ENCODE measurements around the gene HHIPL1. TPM values are rescaled to one million over a fixed set of nuclear protein-coding genes. Genes with fewer than 3 reads are reported as not detected.

The HHIPL1 gene
- polyA plus RNA-seq, result 0.94 TPM
- long read RNA-seq, donor 1, full-length matches to known transcripts, result 1 of 1 reads
- long read RNA-seq, donor 1, partial matches to known transcripts, result 0 of 1 reads
- long read RNA-seq, donor 1, other reads (novel, unspliced or antisense), result 0 of 1 reads
- long read RNA-seq, donor 2, result 0 reads
- long read RNA-seq, donor 3, result 0 reads
- long read RNA-seq, donor 4, result 0 reads
- long read RNA-seq, donor 5, result 0 reads
- long read RNA-seq, donor 6, result 0 reads
- long read RNA-seq, donor 7, result 0 reads
- long read RNA-seq, donor 8, result 0 reads
- long read RNA-seq, donor 9, result 0 reads
- long read RNA-seq, donor 10, result 0 reads
- long read RNA-seq, donor 11, result 0 reads

DNA sequence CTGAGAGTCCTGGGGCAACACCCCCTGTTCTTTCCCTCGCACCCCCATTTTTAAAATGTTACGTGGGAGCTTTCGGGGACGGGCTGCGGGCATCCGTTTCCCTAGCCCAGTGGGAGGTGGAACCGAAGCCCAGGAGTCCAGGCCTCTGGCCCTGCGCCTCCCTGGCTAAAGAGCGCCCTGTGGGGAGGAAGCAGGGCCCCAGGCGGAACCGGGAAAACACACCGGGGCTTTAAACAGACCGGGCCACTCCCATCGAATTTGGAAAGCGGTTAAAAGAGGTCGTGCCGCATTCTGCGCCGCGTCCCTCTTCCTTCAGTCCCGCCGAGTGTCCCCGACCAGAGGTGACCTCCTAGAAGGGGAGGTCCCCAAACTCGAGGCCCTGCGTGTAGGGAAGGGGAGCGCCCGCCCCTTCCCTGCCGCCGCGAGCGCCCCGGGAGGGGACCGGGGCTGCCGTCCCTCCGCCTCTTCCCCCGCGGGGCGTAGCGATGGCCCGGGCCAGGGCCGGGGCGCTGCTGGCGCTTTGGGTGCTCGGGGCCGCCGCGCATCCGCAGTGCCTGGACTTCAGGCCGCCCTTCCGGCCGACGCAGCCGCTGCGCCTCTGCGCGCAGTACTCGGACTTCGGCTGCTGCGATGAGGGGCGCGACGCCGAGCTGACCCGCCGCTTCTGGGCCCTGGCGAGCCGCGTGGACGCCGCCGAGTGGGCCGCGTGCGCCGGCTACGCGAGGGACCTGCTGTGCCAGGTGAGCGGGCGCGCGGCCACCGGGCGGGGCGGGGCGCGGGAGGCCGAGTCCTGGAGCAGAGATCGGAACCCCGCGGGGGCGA is at the start of gene HHIPL1:
Gene HHIPL1 (plus strand): TSS at position 407 of the 822 bp plus-strand sequence. CDS start 79 bp downstream, at position 486.
- peaks cover 8% of the 10 kb centered on the region for H3K4me1 ChIP-seq (ENCODE audit: control insufficient read depth, insufficient read depth, low read length)
- H3K27me3 ChIP-seq (ENCODE audit: control insufficient read depth, insufficient read depth, low read length), result peaks cover 32% of the 10 kb centered on the region
- H3K27ac ChIP-seq (ENCODE audit: low read length), result no peak within 1 kb of the TSS
- peak in 1 of 2 donors; percentile 38 for DNase-seq
- H3K9me3 ChIP-seq (ENCODE audit: control insufficient read depth, low read depth, low read length), result no peaks in the 10 kb centered on the region
- H3K36me3 ChIP-seq (ENCODE audit: control insufficient read depth, insufficient read depth, low read length), result no peaks in the 10 kb centered on the region
- WGBS (ENCODE audit: insufficient coverage, low lambda C conversion rate), result no CpG with 5 or more reads among the region's 91 CpGs
- peak within 1 kb of the TSS; percentile 21 for H3K4me3 ChIP-seq (ENCODE audit: low read length)

DNA sequence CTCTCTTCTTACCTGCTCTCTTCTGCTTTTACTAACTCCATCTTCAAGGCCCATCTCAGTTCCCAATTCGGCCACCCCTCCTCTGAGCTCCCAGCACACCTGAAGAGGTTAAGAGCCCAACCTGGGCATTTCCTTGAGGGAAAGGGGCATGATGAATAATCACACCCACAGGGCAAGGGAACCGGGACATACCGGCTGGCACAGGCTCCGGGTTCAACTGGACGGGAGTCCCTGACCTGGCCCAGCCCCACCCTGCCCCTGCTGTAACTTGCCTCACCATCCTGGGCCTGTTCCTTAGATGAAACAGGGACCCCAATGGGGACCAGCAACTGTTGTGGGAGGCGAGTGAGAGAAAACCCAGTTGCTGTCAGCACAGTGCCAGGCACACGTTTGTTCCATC is 49.4 kb upstream of the HHIPL1 start:
- Histone ChIP-seq H3K4me1 (ENCODE audit: control insufficient read depth, insufficient read depth, low read length) (peaks cover 66% of the 10 kb centered on the region), H3K9me3 (ENCODE audit: control insufficient read depth, low read depth, low read length) (no peaks in the 10 kb centered on the region), H3K4me3 (ENCODE audit: low read length) (no peak overlapping the region), H3K27ac (ENCODE audit: low read length) (peak overlapping the region; percentile 89), H3K27me3 (ENCODE audit: control insufficient read depth, insufficient read depth, low read length) (no peaks in the 10 kb centered on the region), H3K36me3 (ENCODE audit: control insufficient read depth, insufficient read depth, low read length) (no peaks in the 10 kb centered on the region)
- WGBS (ENCODE audit: insufficient coverage, low lambda C conversion rate), result no CpG with 5 or more reads among the region's 7 CpGs
- no peak for DNase-seq

DNA sequence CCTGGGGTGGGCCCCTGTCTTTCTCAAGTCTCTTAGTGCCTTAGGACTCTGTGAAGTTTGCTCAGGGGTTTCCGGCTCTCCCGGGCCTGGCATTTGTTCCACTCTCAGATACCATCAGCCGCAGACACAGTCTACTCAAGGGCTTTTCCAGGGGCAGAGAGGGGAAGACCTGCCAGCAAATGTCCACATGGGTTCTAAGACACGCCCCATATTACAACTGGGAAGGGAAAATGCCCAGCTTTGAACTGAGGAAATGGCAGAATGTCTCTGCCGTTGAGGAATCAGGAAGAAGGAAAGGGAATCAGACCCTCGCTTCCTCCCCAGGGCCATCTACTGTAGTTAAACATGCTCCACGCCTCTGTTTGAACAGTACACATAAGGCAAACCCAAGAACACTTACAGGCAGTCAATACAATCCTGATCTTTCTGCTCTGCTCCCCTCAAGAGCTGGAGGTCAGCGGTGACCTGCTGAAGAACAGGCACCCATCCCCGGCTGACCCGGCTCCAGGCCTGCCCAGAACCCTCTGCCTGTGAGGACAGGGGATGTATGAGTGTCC is 48.8 kb upstream of the HHIPL1 start:
- no peaks in the 10 kb centered on the region for H3K9me3 ChIP-seq (ENCODE audit: control insufficient read depth, low read depth, low read length)
- peak in 1 of 2 donors; percentile 79 for DNase-seq
- no peaks in the 10 kb centered on the region for H3K36me3 ChIP-seq (ENCODE audit: control insufficient read depth, insufficient read depth, low read length)

DNA sequence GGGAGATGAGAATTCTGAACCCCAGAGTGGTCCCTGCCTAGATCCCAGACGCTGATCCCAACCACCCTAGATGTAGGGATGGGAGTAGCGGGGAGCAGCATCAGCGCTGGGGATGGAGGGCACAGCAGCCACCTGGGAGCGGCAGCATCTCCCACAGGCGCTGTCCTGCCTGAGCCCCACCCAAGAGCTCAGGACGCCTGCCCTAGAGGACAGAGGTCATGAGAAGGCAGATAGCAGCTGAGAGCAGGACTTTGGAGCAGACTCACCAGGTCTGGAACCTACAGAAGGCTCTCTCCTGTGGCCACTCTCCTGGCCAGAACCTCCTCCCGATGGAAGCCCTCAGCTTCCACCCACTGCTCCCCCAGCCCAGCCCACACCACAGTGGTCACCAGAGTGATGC is 48.2 kb upstream of the HHIPL1 start:
- Histone ChIP-seq H3K27ac (ENCODE audit: low read length) (peak overlapping the region; percentile 89), H3K27me3 (ENCODE audit: control insufficient read depth, insufficient read depth, low read length) (no peaks in the 10 kb centered on the region), H3K4me1 (ENCODE audit: control insufficient read depth, insufficient read depth, low read length) (peaks cover 76% of the 10 kb centered on the region), H3K36me3 (ENCODE audit: control insufficient read depth, insufficient read depth, low read length) (no peaks in the 10 kb centered on the region), H3K9me3 (ENCODE audit: control insufficient read depth, low read depth, low read length) (no peaks in the 10 kb centered on the region), H3K4me3 (ENCODE audit: low read length) (no peak overlapping the region)
- DNase-seq, result peak; percentile 79 to 86
- WGBS (ENCODE audit: insufficient coverage, low lambda C conversion rate), result no CpG with 5 or more reads among the region's 7 CpGs

More for the DNA sequence above, 48.8 kb upstream of the HHIPL1 start:
- no peak overlapping the region for H3K4me3 ChIP-seq (ENCODE audit: low read length)
- no peaks in the 10 kb centered on the region for H3K27me3 ChIP-seq (ENCODE audit: control insufficient read depth, insufficient read depth, low read length)
- H3K4me1 ChIP-seq (ENCODE audit: control insufficient read depth, insufficient read depth, low read length), result peaks cover 70% of the 10 kb centered on the region
- no CpG with 5 or more reads among the region's 10 CpGs for WGBS (ENCODE audit: insufficient coverage, low lambda C conversion rate)
- peak overlapping the region; percentile 89 for H3K27ac ChIP-seq (ENCODE audit: low read length)

DNA sequence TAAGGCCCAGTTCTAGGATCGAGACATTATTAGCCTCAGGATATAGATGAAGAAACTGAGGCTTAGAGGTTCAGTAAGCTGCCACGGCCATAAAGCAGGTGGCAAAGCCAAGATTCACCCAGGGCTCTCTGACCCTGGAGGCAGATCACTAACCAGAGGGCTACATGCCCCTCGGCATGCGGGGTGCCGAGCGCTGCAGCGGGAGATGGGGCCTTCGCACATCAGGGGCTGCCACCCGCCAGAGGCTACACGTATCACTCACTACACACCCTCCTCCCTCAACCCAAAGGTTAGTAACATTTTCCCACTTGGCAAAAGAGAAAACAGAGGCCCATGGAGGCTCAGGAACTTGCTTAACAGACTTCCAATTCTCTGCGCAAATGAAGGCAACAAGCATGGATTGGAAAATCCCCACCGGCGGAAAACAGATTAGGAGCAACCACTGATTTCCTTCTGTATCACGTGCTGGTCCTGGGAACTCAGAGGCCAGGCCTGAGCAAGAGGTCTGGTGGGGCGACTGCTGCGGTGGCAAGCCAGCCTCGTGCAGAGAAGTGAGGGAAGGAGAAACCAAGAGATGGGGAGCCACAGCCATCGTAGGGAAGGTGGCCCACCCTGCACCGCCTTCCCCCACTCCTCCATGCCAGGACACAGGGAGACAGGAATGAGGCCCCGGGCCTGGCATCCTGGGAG is 46.9 kb upstream of the HHIPL1 start:
- peak overlapping the region; percentile 89 for H3K27ac ChIP-seq (ENCODE audit: low read length)
- WGBS (ENCODE audit: insufficient coverage, low lambda C conversion rate), result no CpG with 5 or more reads among the region's 20 CpGs
- peak in 1 of 2 donors; percentile 51 for DNase-seq
- no peaks in the 10 kb centered on the region for H3K36me3 ChIP-seq (ENCODE audit: control insufficient read depth, insufficient read depth, low read length)
- peaks cover 2% of the 10 kb centered on the region for H3K9me3 ChIP-seq (ENCODE audit: control insufficient read depth, low read depth, low read length)
- H3K4me3 ChIP-seq (ENCODE audit: low read length), result no peak overlapping the region
- peaks cover 76% of the 10 kb centered on the region for H3K4me1 ChIP-seq (ENCODE audit: control insufficient read depth, insufficient read depth, low read length)
- H3K27me3 ChIP-seq (ENCODE audit: control insufficient read depth, insufficient read depth, low read length), result peaks cover 4% of the 10 kb centered on the region

DNA sequence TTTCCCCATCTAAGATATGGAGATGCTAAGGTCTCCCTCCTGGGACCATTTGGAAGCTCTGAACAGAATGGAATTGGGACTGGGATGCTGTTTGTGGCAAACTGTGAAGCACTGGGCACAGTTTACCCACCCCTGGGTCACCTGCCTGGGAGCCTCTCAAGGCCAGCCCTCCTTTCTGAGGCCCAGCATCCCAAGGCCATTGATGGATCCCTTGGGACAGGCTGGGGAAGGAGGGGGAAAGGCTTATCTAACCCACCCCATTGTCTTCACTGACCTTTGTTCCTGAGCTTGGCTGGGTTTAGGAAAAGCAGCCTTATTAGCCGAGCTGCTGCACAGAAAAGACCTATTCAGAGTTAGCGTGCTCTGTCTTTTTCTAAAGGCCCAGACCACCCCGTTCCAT is 46.2 kb upstream of the HHIPL1 start:
- Histone ChIP-seq H3K4me1 (ENCODE audit: control insufficient read depth, insufficient read depth, low read length) (peaks cover 76% of the 10 kb centered on the region), H3K36me3 (ENCODE audit: control insufficient read depth, insufficient read depth, low read length) (no peaks in the 10 kb centered on the region), H3K9me3 (ENCODE audit: control insufficient read depth, low read depth, low read length) (peaks cover 2% of the 10 kb centered on the region), H3K4me3 (ENCODE audit: low read length) (no peak overlapping the region), H3K27ac (ENCODE audit: low read length) (peak overlapping the region; percentile 89), H3K27me3 (ENCODE audit: control insufficient read depth, insufficient read depth, low read length) (peaks cover 4% of the 10 kb centered on the region)
- DNase-seq, result peak in 1 of 2 donors; percentile 61
- WGBS (ENCODE audit: insufficient coverage, low lambda C conversion rate), result no CpG with 5 or more reads among the region's 3 CpGs

DNA sequence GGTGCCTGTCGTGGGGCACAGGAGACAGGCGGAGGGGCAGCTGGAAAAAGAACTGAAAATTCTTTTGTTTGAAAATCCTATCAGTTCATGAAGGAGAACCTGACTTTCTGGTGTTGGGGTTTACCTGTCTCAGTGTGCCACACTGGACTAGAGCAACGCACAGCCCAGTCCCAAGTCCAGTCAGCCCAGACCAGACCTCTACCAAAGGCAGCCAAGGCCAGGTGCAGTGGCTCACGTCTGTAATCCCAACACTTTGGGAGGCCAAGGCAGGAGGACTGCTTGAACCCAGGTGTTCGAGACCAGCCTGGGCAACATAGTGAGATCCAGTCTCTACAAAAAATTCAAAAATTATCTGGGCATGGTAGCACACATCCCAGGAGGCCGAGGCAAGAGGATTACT is 45.5 kb upstream of the HHIPL1 start:
- peaks cover 2% of the 10 kb centered on the region for H3K9me3 ChIP-seq (ENCODE audit: control insufficient read depth, low read depth, low read length)
- H3K36me3 ChIP-seq (ENCODE audit: control insufficient read depth, insufficient read depth, low read length), result no peaks in the 10 kb centered on the region
- peak overlapping the region; percentile 89 for H3K27ac ChIP-seq (ENCODE audit: low read length)
- H3K4me3 ChIP-seq (ENCODE audit: low read length), result no peak overlapping the region
- WGBS (ENCODE audit: insufficient coverage, low lambda C conversion rate), result no CpG with 5 or more reads among the region's 6 CpGs
- H3K4me1 ChIP-seq (ENCODE audit: control insufficient read depth, insufficient read depth, low read length), result peaks cover 72% of the 10 kb centered on the region
- peaks cover 4% of the 10 kb centered on the region for H3K27me3 ChIP-seq (ENCODE audit: control insufficient read depth, insufficient read depth, low read length)
- peak in 1 of 2 donors; percentile 66 for DNase-seq

DNA sequence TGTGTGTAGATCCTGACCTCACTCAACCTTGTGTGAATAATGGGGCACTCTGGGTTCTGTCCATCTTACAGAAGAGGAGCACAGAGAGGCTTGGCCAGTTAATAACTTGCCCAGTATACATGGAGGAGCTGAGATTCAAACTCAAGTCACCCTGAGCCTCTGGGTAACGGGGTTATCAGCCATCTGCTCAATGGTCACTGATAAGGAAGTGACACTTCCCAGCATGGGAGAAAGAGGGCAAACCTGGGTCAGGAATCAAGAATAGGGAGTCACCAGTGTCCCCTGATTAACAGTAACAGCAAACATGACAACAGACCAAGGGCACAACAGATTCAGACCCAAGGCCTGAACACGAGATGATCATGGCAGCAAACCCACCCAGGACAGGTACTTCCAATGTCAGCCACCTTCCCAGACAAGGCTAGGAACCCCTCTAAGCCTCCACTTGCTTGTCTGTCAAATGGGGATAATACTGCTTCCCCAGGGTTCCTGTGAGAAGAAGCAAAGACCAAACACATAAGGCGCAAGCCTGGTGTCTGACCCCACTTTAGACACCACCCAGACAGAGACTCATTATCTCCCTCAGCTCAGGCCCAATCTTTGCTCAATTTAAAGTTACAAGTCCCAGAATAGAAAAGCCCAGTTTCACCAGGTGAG is 44.6 kb upstream of the HHIPL1 start:
- Histone ChIP-seq H3K4me3 (ENCODE audit: low read length) (no peak overlapping the region), H3K36me3 (ENCODE audit: control insufficient read depth, insufficient read depth, low read length) (no peaks in the 10 kb centered on the region), H3K27ac (ENCODE audit: low read length) (peak overlapping the region; percentile 89), H3K9me3 (ENCODE audit: control insufficient read depth, low read depth, low read length) (peaks cover 2% of the 10 kb centered on the region), H3K4me1 (ENCODE audit: control insufficient read depth, insufficient read depth, low read length) (peaks cover 67% of the 10 kb centered on the region), H3K27me3 (ENCODE audit: control insufficient read depth, insufficient read depth, low read length) (peaks cover 4% of the 10 kb centered on the region)
- no peak for DNase-seq
- WGBS (ENCODE audit: insufficient coverage, low lambda C conversion rate), result no CpG with 5 or more reads among the region's 3 CpGs

DNA sequence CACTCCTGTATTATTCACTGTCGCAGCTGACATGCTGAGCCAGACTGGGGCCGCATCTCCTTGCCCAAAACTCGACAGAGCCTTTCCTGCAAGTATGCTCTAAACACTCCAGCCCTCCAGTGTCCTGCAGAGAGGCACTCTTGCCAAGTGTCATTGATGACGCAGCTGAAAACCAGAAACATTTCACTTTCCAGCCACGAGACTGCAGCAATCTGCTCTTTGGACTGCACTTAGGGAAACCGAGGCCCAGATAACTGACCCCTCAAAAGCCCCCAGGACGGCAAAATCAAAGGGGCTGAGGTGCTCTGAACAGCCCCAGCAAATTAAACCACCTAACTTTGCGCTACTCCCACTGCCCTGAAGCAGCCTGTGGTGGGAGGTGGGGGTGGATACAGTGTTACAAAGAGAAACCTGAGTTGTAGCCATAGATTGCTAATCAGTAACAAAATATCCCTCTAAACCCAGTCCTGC is 43.5 kb upstream of the HHIPL1 start:
- peak overlapping the region; percentile 53 for H3K4me3 ChIP-seq (ENCODE audit: low read length)
- H3K4me1 ChIP-seq (ENCODE audit: control insufficient read depth, insufficient read depth, low read length), result peaks cover 67% of the 10 kb centered on the region
- peaks cover 4% of the 10 kb centered on the region for H3K27me3 ChIP-seq (ENCODE audit: control insufficient read depth, insufficient read depth, low read length)
- peaks cover 2% of the 10 kb centered on the region for H3K9me3 ChIP-seq (ENCODE audit: control insufficient read depth, low read depth, low read length)
- WGBS (ENCODE audit: insufficient coverage, low lambda C conversion rate), result no CpG with 5 or more reads among the region's 8 CpGs
- DNase-seq, result peak in 1 of 2 donors; percentile 83
- H3K27ac ChIP-seq (ENCODE audit: low read length), result peak overlapping the region; percentile 89
- no peaks in the 10 kb centered on the region for H3K36me3 ChIP-seq (ENCODE audit: control insufficient read depth, insufficient read depth, low read length)
